ENCODE results near the gene GLRX2.
"Not testable (repeated sequence)": the region's sequence is repeated elsewhere in the genome, so short reads cannot be mapped to it uniquely, and the experiment has no call there.

GLRX2 gene

DNA sequence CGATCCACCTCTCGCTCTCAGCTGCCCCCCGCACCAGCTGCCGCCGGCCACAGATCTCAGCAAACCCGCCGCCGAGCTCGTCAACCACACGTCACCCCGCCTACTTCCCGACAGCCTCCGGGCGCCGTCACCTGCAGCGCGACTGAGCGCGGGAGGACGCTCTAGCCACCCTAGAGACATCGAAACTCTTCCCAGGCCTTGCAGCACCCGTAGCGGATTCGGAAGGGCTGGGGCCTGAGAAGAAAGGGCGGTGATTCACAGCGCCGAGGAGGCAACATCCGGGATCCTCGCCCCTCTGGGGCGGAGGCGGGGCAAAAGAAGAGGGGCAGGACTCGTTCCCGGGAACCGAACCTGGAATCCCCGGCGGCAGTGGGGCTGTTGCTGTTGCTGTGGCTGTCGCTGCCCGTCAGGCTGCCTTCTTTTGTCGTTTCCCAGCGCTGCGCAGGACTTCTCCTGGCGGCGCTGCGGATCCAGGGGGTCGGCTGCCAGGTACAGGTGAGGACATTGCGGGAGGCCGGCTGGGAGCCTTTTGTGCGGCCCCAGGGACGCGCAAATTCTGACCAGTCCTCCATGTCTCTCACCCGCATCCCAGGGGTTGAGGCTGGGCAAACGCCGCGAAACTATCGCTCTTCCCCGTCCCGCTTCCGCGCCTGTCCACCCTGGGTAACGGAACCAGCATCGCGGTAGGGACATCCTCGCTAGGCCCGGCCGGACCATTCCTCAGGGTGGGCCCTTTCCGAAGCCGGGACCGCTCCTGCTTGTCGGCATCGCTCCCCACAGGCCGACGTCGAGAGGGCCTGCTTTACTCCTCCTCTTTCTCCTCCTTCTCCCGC, 45.7 kb downstream of the GLRX2 start, which contains the start of the genes RO60 and UCHL5:
TSS of gene RO60 (plus strand) at position 331 of the 833 bp plus-strand sequence. CDS start 9,443 bp downstream, outside the sequence.
TSS of gene UCHL5 (minus strand) at position 79 of the 833 bp plus-strand sequence. CDS start 100 bp downstream, outside the sequence.
- Histone ChIP-seq H3K4me3 (peak within 1 kb of the TSS; percentile 94), H3K27ac (peak within 1 kb of the TSS; percentile 96 to 99)
- TF ChIP-seq, protein P1, sequence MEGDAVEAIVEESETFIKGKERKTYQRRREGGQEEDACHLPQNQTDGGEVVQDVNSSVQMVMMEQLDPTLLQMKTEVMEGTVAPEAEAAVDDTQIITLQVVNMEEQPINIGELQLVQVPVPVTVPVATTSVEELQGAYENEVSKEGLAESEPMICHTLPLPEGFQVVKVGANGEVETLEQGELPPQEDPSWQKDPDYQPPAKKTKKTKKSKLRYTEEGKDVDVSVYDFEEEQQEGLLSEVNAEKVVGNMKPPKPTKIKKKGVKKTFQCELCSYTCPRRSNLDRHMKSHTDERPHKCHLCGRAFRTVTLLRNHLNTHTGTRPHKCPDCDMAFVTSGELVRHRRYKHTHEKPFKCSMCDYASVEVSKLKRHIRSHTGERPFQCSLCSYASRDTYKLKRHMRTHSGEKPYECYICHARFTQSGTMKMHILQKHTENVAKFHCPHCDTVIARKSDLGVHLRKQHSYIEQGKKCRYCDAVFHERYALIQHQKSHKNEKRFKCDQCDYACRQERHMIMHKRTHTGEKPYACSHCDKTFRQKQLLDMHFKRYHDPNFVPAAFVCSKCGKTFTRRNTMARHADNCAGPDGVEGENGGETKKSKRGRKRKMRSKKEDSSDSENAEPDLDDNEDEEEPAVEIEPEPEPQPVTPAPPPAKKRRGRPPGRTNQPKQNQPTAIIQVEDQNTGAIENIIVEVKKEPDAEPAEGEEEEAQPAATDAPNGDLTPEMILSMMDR (IDR thresholded peaks at IDR 0.05): no peak
- DNase-seq (ENCODE audit: low spot score): peak; percentile 98

DNA sequence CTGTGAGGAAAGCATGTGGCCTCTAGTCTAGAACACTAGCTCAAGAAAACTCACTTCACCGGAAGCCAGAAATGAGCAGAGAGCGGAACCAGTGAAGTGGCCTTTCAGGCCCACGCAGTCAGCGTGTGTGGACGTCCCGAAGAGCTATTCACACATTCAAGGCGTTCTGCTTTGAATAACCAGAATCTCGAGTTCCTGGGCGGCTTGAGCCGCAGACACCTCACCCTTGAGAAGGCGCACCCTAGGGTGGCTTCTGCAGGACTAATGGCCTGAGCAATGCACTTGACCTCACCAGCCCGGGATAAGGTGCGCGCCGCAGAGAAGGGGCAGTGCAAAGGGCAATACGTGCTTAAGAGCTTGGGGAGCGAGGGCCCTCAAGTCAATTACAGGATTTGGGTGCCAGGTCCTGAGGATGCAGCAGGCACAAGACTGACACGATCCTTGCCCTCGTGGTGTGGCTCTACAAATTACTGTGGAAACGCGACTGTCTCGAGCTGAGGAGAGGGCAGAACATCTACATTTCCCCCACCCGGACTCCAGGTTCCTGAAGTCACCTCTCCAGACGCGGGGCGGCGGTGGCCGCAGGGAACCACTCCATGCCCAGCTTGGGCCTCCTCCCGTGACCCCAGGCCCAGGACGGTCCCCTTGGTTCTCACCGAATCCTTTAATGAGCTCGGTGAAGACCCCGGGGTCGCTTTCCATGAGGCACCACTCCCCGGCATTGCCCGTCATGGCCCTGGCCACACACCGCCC, 46.5 kb downstream of the GLRX2 start:
- H3K4me3 ChIP-seq: peak overlapping the region; percentile 94
- TF ChIP-seq, protein P1 (IDR thresholded peaks at IDR 0.05): no peak
- peak; percentile 76 for DNase-seq (ENCODE audit: low spot score)
- H3K27ac ChIP-seq: peak overlapping the region; percentile 96 to 99

DNA sequence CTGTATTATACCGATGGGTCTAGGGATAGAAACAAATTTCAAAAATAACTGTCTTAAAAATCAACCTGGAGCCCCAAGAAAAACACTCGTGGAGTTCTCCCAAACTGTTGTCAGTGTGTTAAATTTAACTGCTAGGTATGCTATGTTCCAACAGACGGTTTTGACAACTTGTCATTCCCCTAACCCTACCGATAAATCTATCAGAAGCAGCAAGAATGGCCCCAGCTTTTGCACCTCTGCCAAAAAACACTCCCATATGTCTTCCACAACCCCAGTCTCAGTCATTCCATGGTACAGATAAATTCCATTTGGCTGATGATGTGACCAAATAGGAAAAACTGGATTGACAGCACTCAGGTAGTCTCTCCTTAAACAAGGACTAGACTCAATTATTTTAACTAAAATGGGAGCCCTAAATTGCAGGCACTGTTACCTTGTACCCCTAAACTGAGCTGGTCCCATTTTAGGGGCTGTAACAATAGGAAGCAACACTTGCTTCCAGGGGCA, 51.0 kb downstream of the GLRX2 start:
- Histone ChIP-seq H3K27ac (no peak overlapping the region), H3K4me3 (no peak overlapping the region)
- TF ChIP-seq, protein P1 (IDR thresholded peaks at IDR 0.05): no peak
- DNase-seq (ENCODE audit: low spot score): no peak

DNA sequence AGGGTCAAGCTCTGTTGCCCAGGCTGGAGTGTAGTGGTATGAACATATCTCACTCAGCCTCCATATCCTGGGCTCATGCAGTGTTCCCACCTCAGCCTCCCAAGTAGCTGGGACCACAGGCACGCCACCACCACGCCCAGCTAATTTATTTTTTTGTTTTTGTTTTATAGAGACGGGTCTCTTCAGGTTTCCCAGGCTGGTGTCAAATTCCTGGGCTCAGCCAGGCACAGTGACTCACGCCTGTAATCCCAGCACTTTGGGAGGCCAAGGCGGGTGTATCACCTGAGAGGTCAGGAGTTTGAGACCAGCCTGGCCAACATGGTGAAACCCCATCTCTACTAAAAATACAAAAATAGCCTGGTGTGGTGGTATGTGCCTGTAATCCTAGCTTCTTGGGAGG, 56.3 kb downstream of the GLRX2 start:
- H3K27ac ChIP-seq; H3K4me3 ChIP-seq; DNase-seq (ENCODE audit: low spot score): not testable (repeated sequence)
